ENCODE results near the gene AAMP.
A peak's percentile ranks its signal among the peaks of the same experiment; 100 is the strongest.
"Not testable (repeated sequence)": the region's sequence is repeated elsewhere in the genome, so short reads cannot be mapped to it uniquely, and the experiment has no call there.

The AAMP gene

DNA sequence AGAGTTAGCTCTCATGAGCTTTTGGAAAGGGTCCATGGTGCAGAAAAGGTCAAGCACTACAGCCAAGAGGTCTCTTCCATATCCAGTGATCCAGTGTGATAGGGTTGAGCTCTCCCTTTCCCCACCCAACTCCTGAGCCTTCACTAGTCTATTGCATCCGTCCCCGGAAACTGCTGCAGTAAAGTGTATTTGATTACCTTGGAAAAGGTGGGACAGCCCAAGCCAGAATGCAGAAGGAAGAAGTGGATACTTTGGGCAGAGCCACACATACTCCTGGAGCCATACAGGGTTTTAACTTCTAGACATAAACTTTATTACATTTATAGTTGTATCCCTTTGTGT is 3.9 kb upstream of the AAMP start:
- DNase-seq, result no peak

DNA sequence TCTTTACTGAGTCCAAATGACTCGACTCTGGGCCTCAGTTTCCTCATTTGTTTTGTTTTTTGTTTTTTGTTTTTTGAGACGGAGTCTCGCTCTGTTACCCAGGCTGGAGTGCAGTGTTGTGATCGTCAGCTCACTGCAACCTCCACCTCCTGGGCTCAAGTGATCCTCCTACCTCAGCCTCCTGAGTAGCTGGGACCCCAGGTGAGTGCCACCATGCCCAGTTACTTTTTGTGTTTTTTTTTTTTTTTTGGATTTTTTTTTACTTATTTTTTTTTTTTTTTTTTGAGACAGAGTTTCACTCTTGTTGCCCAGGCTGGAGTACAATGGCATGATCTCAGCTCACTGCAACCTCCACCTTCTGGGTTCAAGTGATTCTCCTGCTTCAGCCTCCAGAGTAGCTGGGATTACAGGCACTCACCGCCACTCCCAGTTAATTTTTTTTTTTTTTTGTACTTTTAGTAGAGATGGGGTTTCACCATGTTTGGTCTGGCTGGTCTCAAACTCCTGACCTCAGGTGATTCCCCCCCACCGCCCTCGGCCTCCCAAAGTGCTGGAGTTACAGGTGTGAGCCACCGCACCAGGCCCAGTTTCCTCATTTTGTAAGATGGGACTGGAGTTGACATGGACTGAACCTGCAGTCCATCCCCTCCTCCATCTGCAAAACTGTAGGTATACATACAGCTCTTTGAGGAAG is 3.4 kb upstream of the AAMP start:
- not testable (repeated sequence) for DNase-seq

DNA sequence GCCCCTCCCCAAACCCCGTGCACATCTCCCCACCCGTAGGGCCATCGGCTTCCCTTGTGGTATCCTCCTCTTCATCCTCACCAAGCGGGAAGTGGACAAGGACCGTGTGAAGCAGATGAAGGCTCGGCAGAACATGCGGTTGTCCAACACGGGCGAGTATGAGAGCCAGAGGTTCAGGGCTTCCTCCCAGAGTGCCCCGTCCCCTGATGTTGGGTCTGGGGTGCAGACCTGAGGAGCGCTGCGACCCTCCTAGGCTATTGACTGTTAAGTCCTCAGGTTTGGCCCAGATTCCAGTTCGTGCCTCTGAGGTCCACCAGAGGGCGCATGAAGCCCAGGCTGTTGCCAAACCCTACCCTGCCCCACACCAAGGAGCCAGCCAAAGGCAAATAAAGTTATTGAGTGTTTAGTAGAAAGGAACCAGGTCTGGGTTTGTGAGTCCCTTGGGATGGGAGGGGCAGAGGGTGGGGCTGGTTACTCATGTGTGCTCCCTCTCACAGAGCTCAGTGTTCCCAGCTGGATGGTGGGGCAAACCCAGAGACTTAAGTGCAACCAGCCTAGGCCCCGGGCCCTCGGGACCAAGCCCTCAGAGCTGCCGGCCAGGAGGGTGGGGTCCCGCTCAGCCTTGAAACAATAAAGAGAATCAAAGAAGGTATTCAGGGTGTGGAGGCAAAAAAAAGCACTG is 2.7 kb upstream of the AAMP start:
- peak; percentile 85 to 87 for DNase-seq

DNA sequence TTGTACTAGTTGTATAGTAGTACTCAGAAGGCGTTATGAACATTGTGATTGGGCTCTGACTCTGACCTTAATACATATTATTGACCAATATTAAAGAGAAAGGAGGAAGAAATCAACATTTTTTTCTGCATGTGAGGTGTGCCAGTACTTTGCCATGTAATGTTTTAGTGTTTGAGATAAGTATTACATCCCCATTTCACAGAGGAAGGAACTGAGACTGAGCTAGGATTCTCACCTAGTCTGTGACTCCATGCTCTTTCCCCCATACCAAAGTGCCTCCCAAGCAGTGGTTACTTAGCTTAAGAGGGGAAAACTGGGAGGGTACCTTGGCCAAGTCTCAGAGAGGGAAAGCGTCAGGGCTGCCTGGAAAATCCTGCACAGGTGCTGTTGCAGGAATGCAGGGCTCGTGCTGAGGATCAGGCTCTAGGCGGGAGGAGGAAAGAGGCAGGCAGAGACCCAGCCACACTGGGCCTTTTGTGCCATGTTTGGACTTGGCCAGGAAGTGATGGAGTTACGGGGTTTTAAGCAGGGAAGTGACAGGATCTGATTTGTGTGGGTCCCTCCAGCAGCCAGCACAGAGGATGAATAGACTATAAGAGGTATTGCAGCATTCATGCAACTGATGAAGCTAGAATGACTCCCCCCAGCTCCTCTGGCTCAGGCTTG is 2.1 kb upstream of the AAMP start:
- DNase-seq, result no peak

DNA sequence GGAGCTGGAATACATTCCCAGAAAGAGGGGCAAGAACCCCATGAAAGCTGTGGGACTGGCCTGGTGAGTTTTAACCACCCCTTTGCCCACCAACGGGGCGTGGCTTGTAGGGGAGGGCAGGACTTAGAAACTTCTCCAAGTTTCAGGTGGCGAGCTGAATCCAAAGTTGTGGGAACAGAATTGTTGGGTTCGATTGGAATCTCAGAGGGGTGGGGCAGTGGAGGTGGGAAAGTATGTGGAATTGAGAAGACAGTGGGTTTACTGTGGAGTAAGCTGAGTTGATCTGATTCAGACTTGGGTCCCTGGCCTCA is 1.5 kb upstream of the AAMP start:
- no peak for DNase-seq

DNA sequence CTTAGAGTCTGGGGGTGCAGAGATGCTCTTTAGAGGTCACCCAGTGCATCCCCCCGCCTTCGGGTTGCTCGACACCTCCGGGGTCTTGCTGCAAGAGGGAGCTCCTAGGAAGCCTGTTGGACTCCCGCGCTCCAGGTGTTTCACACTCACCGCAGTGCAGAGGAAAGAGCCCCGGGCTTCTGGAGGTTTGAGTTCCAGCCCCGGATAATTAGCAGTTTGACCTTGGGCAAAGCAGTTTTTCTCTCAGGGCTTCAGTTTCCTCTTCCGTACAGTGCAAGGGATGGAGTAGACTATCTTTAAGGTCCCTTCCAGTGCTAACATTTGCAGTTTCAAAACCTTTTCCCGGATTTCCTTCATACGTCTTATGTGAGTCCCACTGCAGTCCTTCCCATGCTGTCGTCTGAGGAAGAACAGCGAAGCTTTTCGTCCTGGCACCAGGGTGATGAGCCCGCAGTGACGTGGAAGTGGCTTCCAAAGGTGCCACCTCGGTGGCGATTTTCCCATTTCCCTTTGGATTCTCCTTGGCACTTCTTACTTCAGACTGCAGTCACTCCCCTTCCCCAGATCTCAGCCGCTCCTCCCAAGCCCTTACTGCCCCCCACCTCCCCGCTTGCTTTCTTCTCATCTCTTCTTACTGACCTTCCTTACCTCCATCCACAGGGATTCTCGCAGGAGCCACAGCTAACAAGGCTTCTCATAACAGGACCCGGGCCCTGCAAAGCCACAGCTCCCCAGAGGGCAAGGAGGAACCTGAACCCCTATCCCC is 967 bp upstream of the AAMP start:
- no peak for DNase-seq

DNA sequence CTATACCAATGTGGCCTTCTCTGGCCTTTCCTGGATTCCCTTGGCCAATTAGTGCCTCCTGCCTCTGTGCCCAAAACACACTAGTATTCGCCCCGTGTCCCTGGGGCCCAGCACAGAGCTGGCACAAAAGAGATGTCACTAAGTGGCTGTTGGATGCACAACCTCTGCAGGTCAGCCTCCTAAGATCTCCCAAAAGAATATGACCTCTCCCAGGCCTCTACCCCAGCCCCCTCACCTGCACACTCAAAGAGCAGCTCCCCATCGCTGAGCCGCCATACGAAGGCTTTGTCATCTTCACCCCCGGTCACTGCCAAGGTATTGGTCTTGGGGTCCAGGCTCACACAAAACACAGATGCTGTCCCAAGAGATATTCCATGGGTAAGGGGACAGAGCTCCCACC is 2.7 kb downstream of the AAMP start:
- DNase-seq, result no peak

DNA sequence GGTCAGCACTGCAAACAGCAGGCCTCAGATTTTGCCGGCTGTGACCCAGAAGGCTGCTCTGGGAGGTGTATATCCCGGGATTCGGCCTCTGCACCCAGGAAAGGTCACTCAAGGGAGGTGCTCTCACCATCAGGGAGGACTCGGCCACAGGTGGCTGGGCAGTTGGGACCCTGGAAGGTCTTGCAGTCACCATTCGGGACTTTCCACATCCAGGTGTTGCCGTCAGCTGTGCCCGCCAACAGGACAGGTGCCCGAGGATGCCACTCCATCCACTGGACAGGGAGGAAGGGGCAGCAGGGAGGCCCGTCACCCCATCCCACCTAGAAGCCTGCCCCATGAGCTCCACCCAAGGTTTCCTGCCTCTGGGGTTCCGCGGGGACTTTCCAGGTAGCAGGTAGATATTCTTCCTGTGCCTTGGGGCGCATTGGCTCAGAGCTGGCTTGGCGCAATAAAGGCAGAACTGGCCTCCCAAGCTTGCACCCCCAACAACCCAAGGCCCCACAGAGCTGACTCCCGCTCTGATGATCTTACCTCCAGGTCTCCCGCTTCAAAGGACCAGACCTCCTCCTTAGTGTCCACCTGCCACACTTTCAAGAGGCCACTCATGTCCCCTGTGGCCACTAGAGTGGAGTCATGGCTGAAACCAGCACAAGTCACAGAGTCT is 3.5 kb downstream of the AAMP start:
- DNase-seq, result no peak

DNA sequence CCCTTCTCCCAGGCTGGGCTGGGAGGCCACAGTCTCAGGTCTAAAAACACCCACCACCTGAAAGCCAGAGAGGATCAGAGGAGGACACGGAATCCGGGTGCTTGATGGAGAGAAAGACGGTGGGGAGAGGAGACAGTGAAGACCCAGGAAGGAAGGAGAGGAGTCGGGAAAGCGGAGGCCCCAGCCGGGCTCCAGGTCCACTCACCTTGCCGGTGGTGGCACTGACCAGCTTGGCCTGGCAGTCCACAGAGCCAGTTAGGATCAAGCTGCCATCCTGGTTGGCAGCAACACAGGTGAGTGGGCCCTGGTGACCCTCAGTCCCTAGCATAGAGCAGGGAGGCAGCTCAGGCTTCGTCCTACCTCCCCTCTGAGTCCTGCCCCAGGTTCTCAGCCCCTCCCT is 4.3 kb downstream of the AAMP start:
- DNase-seq, result no peak

DNA sequence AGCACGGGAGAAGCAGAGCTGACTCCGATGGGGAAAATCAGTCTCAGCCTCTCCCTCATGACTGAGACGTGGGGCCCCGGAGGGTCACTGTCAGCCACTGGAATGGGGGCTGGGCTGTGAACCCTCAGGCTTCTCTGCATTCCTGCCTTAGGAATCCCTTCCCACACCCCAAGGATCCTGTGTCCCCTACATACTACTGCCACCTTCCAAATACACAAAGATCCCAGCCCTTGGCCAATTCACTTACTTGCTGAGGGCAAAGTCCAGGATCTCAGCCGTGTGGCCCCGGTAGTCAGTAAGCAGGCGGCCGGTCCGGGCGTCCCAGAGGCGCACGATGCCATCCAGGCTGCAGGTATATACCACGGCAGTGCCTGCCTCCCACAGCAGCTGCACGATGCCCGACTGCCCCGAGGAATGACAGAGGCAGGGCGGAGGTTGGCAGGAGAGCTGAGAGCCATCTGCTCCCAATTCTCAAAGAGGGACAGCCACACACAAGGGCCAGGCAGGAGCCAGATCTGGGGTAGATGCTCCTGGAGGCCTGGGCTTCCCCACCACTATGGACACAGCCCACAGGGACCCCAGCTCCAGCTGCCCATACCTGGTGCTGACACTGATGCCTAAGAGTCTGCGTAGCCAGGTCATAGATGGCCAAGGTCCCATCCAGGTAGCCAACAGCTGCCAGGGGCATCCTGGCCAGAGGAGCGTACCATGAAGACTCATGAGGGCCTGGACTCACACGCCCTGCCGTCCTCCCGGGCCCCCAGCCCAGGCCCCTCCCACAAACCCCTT is 5.0 kb downstream of the AAMP start:
- DNase-seq, result no peak

DNA sequence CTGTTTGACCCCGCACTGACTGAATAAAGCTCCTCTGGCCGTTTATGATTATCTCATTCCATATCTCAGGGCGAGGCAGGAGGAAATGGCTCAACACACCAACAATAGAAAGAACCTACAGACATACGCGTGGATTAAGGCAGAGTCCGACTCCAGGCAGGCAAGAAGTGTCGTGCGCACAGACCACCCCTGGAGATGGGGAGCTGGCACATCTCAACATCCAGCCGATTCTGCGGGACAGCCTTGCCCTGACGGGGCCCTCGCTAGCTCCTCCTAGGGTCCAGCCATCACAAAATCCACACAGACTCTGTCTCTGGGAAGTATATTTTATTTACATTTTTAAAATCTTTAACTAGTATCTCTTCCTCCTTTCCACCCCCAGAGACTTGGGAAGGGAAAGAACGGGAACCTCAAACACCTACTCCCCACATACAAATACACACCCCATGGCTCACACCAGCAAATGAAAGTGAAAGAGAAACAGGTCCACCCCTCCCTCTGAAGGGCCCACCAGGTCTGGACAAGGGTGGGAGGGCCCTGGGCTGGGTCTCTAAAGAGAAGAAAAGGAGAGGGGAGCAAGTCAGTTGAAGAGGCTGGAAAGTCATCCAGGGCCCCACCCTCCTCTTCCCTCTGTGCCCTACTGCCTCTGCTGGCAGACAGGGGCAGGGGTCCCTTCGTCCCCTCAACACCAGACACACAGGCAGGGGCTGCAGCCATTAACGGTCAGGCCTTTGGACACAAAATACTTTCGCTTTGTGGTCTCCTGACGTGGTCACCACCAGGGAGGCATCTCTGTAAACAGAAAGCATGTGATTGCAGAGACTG is 5.9 kb downstream of the AAMP start:
- no peak for DNase-seq

DNA sequence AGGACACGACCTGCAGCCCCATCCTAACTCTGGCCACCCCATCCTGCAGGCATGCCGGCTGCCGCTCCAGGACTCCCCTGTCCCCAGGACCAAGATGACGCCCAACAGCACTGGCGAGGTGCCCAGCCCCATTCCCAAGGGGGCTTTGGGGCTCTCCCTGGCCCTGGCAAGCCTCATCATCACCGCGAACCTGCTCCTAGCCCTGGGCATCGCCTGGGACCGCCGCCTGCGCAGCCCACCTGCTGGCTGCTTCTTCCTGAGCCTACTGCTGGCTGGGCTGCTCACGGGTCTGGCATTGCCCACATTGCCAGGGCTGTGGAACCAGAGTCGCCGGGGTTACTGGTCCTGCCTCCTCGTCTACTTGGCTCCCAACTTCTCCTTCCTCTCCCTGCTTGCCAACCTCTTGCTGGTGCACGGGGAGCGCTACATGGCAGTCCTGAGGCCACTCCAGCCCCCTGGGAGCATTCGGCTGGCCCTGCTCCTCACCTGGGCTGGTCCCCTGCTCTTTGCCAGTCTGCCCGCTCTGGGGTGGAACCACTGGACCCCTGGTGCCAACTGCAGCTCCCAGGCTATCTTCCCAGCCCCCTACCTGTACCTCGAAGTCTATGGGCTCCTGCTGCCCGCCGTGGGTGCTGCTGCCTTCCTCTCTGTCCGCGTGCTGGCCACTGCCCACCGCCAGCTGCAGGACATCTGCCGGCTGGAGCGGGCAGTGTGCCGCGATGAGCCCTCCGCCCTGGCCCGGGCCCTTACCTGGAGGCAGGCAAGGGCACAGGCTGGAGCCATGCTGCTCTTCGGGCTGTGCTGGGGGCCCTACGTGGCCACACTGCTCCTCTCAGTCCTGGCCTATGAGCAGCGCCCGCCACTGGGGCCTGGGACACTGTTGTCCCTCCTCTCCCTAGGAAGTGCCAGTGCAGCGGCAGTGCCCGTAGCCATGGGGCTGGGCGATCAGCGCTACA is 7.0 kb downstream of the AAMP start:
- DNase-seq, result no peak

DNA sequence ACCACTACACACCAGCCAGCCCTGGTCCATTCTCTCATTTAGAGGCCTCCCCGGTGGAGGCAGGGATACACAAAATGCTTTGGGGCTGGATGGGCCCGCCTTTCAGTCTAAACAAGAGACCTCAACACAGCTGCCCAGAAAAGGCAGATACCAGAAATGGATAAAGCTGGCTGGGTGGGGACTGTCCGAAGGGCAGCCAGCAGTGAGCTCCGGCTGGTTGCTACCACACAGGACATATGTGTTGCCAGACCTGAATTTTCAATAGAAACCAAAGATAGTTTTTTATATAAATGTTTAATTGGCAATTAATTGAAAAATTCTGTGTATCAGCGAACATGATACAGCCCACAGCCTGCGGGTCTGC is 7.7 kb downstream of the AAMP start:
- no peak for DNase-seq

DNA sequence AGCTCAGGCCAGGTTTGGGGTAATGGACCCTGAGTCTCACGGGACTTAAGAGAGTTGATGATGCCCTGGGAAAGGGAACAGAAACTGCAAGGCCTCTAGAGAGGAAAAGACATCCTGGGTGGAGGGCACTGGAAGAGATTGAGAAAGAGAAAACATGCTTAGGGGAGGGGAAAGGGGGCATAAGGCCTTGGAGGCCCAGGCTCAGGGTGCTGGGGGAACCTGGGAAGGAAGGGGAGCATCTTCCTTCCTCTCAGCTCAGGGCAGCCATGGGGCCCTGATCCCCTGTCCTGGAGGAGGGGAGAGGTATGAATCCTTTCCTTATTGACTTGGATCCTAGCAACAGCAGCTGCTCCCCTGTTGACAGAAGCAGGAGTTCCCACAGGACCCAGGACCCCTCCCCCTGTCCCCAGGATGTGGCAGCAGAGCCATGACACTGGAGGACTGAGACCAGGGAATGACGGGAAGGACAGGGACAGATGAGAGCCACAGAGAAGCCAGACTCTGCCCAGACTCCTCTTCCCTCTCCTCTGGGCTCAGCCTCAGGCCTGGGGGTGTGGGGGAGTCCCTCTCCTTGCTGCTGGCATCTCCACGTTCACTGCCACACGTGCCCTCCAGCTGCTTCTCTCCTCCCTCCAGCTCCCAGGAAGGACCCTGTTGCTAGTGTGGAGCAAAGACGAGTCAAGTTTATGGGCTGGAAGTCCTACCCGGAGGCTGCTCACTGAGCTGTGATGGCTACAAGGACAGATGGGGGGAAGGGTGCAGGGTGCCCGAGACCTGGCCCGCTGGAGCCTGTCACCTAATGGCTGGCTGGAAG is 8.3 kb downstream of the AAMP start:
- no peak for DNase-seq

DNA sequence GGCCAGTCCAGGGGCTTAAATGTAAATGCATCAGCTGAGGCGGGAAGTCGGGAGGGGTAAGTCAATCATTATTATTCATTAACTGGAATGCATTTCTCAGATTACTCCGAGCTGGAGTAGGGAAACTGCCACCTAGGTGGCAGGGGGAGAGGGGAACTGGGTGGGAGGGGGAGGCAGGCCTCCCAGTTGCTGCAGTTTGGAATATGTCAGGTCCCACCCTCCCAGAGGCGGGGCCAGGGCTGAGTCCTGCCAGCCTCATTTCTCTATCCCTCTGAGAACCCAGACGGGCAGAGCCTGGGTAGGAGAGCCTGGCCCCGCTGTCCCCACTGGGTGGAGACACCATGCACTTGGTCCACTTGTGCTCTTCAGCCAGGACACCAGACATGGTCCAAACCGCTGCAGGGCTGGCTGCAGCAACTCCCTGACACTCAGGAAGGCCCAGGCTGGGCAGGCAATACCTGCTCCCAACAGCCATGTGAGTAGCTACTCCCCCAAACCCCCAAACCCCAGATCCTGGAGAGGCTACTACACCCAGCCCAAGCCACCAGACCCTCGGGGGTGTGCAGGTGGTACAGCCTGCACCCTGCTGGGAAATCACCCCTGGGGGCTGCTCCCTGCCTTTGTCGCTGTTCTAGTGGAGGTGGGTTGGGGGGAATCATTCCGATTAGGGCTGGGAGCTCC is 9.1 kb downstream of the AAMP start, which contains the start of gene GPBAR1:
TSS of gene GPBAR1 (plus strand) at position 274 of the 681 bp plus-strand sequence. CDS start 1,710 bp downstream, outside the sequence.
- no peak for DNase-seq

DNA sequence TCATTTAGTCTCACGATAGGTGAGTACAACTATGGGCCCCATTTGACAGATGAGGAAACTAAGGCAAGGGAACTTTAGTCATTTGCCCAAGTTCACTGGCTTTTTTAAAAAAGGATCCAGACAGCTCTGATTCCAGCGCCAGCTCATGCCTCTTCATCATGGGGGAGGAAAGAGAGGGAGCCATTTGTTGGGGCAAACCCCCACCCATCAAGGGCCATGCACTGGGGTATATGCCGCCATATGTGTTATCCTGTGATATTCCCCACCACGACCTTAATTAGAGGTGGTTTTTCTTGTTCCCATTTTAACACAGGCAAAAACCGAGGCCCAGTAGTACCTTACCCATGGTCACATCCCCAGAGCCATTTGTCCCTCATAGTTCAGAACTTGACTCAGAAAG is 9.8 kb downstream of the AAMP start:
- DNase-seq, result no peak

DNA sequence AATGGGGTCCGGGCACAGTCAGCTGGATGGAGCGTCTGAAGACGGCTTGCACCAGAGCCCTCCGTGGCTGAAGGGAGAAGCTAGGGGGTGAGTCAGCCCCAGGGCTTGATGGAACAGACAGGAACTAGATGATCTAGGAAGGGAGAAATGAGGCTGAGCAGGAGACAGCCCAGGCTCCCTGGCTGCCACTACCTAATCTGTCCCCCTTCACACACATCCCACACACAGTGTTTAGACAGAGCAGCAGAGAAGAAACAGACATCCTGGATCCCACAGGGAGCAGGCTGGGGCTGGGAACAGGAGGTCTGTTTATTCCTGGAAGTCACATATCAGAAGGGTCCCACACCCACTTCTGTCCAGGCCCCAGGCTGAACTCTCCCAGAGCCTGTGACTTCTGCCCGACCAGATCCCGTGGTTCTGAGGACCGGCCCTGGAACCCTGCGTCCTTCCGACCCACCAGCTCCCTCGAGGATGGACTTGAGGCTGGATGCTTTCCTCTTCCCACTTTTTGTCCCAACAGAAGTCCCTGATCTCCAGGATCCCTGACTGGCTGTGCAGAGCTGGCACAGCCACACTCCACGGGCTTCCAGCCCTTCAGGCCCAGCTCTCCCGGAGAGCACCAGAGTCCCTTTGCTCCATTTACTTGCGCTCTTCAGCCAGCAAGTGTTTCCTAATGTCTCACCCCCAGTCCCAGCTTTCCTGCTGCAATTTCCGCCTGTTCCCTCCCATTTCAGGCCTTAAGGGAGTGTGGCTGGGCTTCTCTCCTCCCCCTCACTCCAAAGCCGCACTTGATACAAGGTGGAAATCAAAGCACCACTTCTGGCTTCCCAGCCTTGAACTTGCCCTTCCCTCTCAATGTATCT is 10.6 kb downstream of the AAMP start:
- peak in 1 of 2 donors; percentile 35 for DNase-seq
